GM12891 (cell line): ENCODE data around the gene NUFIP2.

Source experiments
- PAX5 ChIP-seq: IDR thresholded peaks from 2 replicates; pipeline ENCODE4 v1.6.1; 2011; ENCODE audit warnings: low read length, moderate library complexity, mild to moderate bottlenecking; ENCODE audit not compliant: insufficient read depth, severe bottlenecking
- POLR2A ChIP-seq: IDR thresholded peaks from 2 replicates; pipeline ENCODE4 v1.6.1; 2011; ENCODE audit warnings: low read depth, low read length, control low read depth
- POLR2AphosphoS5 ChIP-seq: IDR thresholded peaks from 2 replicates; pipeline ENCODE4 v1.6.1; 2011; ENCODE audit warnings: low read depth, low read length, control low read depth
- POU2F2 ChIP-seq: IDR thresholded peaks from 2 replicates; pipeline ENCODE4 v1.6.1; 2011; ENCODE audit warnings: low read depth, mild to moderate bottlenecking, control low read depth, low read length, moderate library complexity
- TAF1 ChIP-seq: IDR thresholded peaks from 2 replicates; pipeline ENCODE4 v1.6.1; 2011; ENCODE audit warnings: low read depth, low read length, control low read depth

DNA sequence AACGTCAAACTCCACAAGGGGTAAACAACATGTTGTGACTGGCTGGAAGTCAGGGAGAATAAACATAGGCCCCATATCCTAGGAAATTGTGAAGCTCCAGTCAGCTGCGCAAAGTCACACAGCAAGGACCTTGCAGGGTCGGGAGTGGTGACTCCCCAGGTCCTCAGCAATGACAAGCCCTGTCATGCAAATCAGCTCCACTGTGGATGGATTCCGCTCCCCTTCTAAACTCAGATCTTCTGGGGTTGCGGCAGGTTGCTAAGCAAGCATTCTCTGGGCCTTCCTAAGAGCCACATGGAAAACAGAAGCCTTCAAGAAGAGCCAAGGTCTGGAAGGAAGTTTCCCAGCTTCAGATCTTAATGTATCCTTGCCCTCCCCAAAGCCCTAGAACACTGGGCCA is 84.9 kb downstream of the NUFIP2 start:
- TF ChIP-seq POLR2A (no peak), TAF1 (no peak), PAX5 (no peak), POLR2AphosphoS5 (no peak), POU2F2 (no peak)
